BE2C (cell line): ENCODE measurements around the gene PRR14.
"Not testable (repeated sequence)": the region's sequence is repeated elsewhere in the genome, so short reads cannot be mapped to it uniquely, and the experiment has no call there.

Source experiments
- DNase-seq: peaks from one replicate; pipeline ENCODE4 v3.0.0-alpha.2; 2020
- H3K27me3 ChIP-seq: fragments of 250-450 bp; sonication (Bioruptor Pico); 2 replicates; pipeline ENCODE4 v1.5.1; 2020; ENCODE audit warnings: mild to moderate bottlenecking
- H3K36me3 ChIP-seq: fragments of 250-450 bp; sonication (Bioruptor Pico); 2 replicates; pipeline ENCODE4 v1.5.1; 2020; ENCODE audit warnings: mild to moderate bottlenecking
- H3K4me1 ChIP-seq: fragments of 250-450 bp; sonication (Bioruptor Pico); 2 replicates; pipeline ENCODE4 v1.5.1; 2020
- H3K4me3 ChIP-seq: 2 replicates; pipeline ENCODE4 v1.5.1; 2011; ENCODE audit warnings: low read depth, low read length
- H3K9me3 ChIP-seq: fragments of 250-450 bp; sonication (Bioruptor Pico); 2 replicates; pipeline ENCODE4 v1.5.1; 2020
- TF ChIP-seq, protein P1 (sequence below): IDR thresholded peaks from 2 replicates; pipeline ENCODE4 v1.5.1; 2012; ENCODE audit warnings: mild to moderate bottlenecking, low read depth, low read length

The PRR14 gene

DNA sequence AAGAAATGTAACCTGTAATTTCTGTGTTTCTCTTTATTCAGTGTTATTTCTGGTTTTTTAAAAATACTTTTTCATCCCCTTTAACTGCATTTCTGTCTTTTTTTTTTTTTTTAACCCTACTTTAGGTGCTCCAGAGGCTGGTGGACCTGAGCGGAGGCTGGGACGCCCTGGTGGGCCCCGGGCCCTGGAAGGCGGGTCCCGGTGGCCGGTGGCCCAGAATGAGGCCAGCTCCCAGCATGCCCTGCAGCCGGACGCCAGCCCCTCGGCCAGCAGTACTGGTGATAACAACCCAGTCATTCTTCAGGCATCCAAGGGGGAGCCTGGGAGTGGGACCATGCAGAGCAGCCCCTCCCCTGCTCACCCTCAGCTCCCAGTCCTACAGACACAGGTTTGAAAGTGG is 49.7 kb downstream of the PRR14 start:
- TF ChIP-seq, protein P1, sequence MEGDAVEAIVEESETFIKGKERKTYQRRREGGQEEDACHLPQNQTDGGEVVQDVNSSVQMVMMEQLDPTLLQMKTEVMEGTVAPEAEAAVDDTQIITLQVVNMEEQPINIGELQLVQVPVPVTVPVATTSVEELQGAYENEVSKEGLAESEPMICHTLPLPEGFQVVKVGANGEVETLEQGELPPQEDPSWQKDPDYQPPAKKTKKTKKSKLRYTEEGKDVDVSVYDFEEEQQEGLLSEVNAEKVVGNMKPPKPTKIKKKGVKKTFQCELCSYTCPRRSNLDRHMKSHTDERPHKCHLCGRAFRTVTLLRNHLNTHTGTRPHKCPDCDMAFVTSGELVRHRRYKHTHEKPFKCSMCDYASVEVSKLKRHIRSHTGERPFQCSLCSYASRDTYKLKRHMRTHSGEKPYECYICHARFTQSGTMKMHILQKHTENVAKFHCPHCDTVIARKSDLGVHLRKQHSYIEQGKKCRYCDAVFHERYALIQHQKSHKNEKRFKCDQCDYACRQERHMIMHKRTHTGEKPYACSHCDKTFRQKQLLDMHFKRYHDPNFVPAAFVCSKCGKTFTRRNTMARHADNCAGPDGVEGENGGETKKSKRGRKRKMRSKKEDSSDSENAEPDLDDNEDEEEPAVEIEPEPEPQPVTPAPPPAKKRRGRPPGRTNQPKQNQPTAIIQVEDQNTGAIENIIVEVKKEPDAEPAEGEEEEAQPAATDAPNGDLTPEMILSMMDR, result no peak
- DNase-seq, result peak; percentile 28
- Histone ChIP-seq H3K4me3 (no peak overlapping the region), H3K36me3 (peaks cover 50% of the 10 kb centered on the region), H3K9me3 (no peaks in the 10 kb centered on the region), H3K27me3 (no peaks in the 10 kb centered on the region), H3K4me1 (no peaks in the 10 kb centered on the region)

DNA sequence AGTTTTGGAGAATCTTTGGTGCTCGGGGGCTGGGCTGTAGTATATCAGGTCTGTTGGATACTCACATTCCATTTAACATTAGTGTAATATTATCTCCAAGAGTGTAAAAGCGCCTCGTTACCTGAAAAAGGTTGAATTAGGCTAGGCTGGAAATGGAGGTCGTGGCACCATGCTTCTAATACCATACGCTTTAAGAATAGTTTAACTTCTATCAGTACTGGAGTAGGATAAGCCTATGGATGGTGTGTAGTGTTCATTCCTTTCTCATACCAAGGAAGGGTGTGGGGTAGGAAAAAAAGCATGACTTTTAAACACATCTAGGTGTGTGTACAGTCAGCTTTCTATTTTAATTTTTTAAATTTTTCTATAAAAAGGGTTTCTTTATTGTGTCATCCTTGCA is 50.2 kb downstream of the PRR14 start:
- Histone ChIP-seq H3K27me3 (no peaks in the 10 kb centered on the region), H3K36me3 (peaks cover 54% of the 10 kb centered on the region), H3K9me3 (no peaks in the 10 kb centered on the region), H3K4me1 (no peaks in the 10 kb centered on the region), H3K4me3 (no peak overlapping the region)
- TF ChIP-seq, protein P1, result no peak
- no peak for DNase-seq

DNA sequence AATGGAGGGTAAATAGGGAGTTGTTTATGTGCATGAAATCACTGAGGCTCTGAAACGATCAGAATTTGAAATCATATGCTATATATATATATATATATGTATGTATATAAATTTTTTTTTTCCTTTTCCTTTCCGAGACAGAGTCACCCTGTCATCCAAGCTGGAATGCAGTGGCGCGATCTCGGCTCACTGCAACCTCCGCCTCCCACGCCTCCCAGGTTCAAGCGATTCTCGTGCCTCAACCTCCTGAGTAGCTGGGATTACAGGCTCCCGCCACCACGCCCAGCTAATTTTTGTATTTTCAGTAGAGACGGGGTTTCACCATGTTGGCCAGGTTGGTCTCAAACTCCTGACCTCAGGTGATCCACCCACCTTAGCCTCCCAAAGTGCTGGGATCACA is 52.3 kb downstream of the PRR14 start:
- H3K9me3 ChIP-seq, DNase-seq, H3K4me1 ChIP-seq, H3K4me3 ChIP-seq, H3K27me3 ChIP-seq: not testable (repeated sequence)
- H3K36me3 ChIP-seq, result peaks cover 75% of the 10 kb centered on the region

DNA sequence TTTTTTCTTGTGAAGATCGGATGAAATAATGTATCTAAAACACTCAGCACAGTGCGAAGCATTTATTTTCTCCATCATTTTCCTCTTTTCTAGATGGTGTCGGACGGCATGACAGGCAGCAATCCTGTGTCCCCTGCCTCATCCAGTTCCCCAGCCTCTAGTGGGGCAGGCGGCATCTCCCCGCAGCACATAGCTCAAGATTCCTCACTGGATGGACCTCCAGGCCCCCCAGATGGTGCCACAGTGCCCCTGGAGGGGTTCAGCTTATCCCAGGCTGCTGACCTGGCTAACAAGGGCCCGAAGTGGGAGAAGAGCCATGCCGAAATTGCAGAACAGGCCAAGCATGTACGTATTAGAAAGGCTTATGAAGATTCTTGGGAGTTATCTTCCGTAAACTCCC is 53.2 kb downstream of the PRR14 start:
- no peak for DNase-seq
- Histone ChIP-seq H3K36me3 (peaks cover 78% of the 10 kb centered on the region), H3K4me3 (no peak overlapping the region), H3K9me3 (no peaks in the 10 kb centered on the region), H3K4me1 (no peaks in the 10 kb centered on the region), H3K27me3 (no peaks in the 10 kb centered on the region)
- TF ChIP-seq, protein P1, result no peak
